Left colon (tissue), 2 donors: ENCODE results near the gene EXOSC5. TPM values are rescaled to one million over a fixed set of nuclear protein-coding genes. Genes with fewer than 3 reads are reported as not detected.
"Not testable (repeated sequence)": the region's sequence is repeated elsewhere in the genome, so short reads cannot be mapped to it uniquely, and the experiment has no call there.

Experiments used
- ATAC-seq: fragments of 200-7000 bp; cut with Tn5 transposase; one replicate; pipeline ENCODE4 v1.9.1; 2020; ENCODE audit warnings: mild to moderate bottlenecking, moderate library complexity
- DNase-seq, 2 donors: peaks; one replicate each; pipeline ENCODE4 v3.0.0-alpha.2; 2020
- intact Hi-C, 2 donors: fragments of 100-400 bp; cut with DNase I in 1 of 2; cut with micrococcal nuclease in 1 of 2; formaldehyde crosslinking; loops; one replicate each; pipeline versions ENCODE4 v1.11.2 to v1.14.0; 2022; cut with DNase I, micrococcal nuclease
- long read RNA-seq: library from polyadenylated mRNA; unstranded; transcript quantifications from one replicate; pipeline ENCODE4 v2.0.0, GENCODE V29; 2021
- total RNA-seq, 2 donors: library from RNA; stranded (reverse); fragmentation: NEBNext Ultra II Directional; extraction: Animal tissue kit (Norgen Biotek cat#: 25700); gene quantifications; one replicate each; pipeline ENCODE4 v1.2.1, GENCODE V29; 2021
- donor health status: DM: no; HTN: no; CAD: no.
- donor health status: DM: yes; HTN: yes; CAD: no.

EXOSC5 gene
- total RNA-seq = 10 to 100 TPM; 11.8 to 12.7 TPM
- long read RNA-seq, transcript EXOSC5-201 (6 exons, 1,118 nt) = major isoform, 9 of 10 reads
- long read RNA-seq, partial matches to known transcripts = 1 of 10 reads
- long read RNA-seq, other reads (novel, unspliced or antisense) = 0 of 10 reads

- peak; percentile 100 for DNase-seq
- intact Hi-C loops = no loop called here
- ATAC-seq = peak; percentile 99
Observed at GRCh38 chr19:41397086-41398049, at the start of gene EXOSC5, which contains the start of gene BCKDHA. Gene EXOSC5 (minus strand): TSS chr19:41397359. CDS start chr19:41397328, 31 bp downstream. Gene BCKDHA (plus strand): TSS chr19:41397818. CDS start chr19:41397828, 10 bp downstream.

- ATAC-seq (no peak), DNase-seq (no peak)
- intact Hi-C loops = no loop called here
Observed at GRCh38 chr19:41445575-41445974, 48.4 kb upstream of the EXOSC5 start.

DNA sequence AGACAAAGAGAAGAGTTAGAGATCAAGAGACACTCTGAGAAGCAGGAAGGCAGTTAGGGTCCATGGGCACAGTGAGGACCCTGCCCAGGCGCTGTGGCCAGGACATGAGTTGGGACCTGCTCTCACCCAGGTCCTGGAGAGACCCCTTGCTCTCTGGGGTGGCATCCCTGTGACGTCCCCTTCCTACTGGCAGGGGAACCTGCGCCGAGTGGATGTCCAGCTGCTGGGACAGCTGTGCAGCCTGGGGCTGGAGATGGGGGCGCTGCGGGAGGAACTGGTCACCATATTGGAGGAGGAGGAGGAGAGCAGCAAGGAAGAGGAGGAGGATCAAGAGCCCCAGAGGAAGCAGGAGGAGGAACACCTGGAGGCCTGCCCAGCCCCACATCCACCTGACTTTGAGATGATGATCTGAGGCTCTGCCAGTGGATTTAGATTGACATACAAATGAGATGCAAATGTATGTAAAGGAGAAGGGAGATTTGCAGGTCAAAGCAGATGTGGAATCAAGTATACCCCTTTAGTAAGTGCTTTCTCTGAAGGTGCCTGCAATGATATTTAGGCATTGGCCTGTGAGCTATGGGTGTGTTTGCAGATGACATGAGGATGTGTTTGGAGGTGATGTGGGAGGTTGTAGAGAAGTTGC lies 46.8 kb upstream of the EXOSC5 start:
- ATAC-seq = no peak
- intact Hi-C loops = no loop called here
- no peak for DNase-seq

DNA sequence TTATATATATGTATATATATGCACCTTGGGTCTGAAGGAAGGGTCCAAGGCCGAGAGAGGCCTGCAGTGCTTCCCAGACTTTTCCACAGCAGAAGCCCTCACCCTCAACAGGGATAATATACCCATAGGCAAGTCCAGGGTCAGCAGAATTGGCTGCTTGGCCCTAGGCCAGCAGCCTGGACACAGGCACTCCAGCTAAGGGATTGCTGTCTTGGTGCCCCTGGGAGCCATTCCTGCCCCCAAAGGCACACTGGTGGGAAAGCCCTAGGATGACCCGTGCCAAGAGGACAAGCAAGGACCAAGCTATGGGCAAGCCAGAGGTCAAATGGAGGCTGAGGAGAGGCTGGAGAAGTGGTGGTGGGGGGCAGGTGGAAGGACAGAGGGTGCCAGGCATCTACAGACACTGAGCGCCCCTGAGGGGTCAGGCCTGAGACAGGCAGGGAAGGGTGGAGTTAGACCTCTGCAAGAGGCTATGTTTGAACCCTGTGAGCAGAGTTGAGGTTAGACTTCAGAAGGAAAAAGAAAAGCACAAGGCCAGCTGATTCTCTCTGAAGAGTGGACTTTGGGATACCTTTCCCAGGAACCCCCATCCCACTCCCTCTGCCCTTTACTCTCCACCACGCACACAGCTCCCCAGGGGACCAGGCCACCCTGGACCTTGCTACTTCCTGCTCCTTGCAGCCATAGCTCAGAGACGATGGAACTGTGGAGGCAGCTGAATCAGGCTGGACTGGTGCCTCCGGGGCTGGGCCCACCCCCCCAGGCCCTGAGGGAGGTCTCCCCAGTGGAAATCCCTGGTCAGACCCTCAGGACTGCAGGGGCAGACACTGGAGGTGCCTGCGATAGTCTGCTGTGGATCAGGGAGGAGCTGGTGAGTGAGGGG lies 45.6 kb upstream of the EXOSC5 start, which contains the start of gene ERICH4:
Gene ERICH4, plus strand, starts transcription at position 684 of the 883 bp plus-strand sequence. Its CDS starts 14 bp downstream, at position 698.
- intact Hi-C loops = no loop called here
- no peak for ATAC-seq
- no peak for DNase-seq

GRCh38 chr19:41441321-41441945 lies 44.3 kb upstream of the EXOSC5 start:
- intact Hi-C loops = no loop called here
- ATAC-seq = no peak
- no peak for DNase-seq

DNA sequence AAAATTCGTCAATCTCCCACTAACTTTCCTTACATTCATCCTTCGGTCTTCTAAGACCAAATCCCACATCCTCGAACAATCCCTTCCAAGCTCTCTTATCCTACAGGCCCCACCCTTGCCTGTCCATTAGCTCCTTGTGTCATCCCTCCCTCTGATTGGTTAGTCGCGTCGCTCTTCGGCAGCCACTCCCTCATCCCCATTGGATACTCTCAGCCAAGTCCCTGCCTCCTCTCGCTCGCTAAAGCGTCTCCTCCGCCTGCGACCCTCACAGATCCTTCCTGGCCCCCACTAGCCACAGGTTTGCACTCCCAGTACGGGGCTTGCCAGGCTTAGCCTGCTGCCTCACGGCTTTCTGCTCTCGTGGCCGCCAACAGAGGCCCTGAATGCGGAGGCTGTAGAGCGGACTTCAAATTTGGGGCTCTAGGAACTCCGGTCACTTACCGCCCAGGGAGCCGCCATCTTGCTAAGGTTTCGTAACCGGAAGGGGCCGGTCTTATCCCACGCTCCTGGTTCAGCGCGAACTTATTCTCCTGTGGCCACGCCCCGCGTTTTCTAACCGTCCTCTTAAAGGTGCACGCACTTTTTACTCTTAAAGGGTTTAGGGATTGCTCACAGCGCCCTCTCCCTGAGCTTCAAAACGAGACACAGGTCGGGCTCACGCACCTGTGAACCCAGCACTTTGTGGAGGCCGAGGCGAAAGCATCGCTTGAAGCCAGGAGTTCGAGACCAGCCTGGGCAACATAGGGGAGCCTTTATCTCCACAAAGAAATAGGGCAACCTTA lies 42.5 kb upstream of the EXOSC5 start, which contains the start of gene DMAC2:
Gene DMAC2, minus strand, starts transcription at position 472 of the 782 bp plus-strand sequence. Its CDS starts 13 bp downstream, at position 459.
- DNase-seq = peak; percentile 98 to 99
- intact Hi-C loops = no loop called here
- peak; percentile 89 for ATAC-seq

- intact Hi-C loops = no loop called here
- ATAC-seq = no peak
- DNase-seq = no peak
Observed at GRCh38 chr19:41437944-41438574, 40.9 kb upstream of the EXOSC5 start.

- intact Hi-C loops = no loop called here
- ATAC-seq = no peak
Observed at GRCh38 chr19:41436674-41436951, 39.5 kb upstream of the EXOSC5 start.

DNA sequence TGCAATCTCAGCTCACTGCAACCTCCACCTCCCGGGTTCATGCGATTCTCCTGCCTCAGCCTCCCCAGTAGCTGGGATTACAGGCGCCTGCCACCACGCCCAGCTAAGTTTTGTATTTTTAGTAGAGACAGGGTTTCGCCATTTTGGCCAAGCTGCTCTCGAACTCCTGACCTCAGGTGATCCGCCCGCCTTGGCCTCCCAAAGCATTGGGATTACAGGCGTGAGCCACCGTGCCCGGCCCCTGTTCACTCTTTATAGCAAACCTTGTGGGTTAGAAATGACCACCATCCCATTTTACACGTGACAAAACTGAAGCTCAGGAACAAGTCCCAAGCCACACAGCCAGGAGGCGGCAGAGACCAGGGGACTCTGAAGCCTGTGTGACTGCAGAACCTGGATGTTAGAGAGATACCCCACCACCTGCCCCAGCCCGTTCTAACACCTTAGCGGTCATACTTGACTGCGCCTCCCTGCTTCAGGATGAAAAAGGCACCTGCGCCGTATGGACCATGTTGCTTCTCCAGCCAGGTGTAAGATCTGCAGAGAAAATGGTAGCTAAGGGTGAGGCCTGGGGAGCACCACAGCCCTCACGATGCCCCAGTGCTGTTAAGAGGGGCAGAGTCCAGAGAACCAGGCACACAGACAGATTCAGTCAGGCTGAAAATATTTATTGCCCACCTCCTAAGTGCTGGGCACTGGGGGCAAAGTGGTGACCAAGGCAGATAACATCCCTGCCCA lies 38.9 kb upstream of the EXOSC5 start:
- DNase-seq (no peak), ATAC-seq (peak; percentile 50)
- intact Hi-C loops = no loop called here

More at GRCh38 chr19:41436674-41436951, 39.5 kb upstream of the EXOSC5 start:
- DNase-seq = no peak

DNA sequence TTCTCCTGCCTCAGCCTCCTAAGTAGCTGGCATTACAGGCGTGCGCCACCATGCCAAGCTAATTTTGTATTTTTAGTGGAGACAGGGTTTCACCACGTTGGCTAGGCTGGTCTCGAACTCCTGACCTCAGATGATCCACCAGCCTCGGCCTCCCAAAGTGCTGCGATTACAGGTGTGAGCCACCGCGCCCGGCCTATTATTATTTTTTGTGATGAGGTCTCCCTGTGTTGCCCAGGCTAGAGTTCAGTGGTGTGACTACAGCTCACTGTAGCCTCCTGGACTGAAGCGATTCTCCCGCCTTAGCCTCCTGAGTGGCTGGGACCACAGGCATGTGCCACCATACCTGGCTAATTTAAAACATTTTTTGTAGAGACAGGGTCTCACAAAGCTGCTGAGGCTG lies 38.2 kb upstream of the EXOSC5 start:
- DNase-seq, ATAC-seq, intact Hi-C loops: not testable (repeated sequence)

DNA sequence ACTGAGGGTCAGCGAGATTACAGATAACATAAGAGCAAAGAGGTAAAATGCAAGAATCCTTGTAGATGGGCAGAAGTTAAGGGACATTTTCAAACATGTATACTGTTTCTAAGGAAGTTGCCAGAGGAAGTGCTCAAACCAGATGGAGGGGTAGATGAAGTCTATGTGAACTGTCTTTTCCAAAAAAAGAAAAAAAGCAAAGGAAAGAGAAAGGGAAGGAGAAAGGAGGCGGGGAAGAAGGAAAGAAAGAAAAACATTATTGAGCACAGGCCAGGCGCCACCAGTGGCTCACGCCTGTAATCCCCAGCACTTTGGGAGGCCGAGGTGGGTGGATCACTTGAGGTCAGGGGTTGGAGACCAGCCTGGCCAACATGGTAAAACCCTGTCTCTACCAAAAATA lies 37.3 kb upstream of the EXOSC5 start:
- intact Hi-C loops = no loop called here
- ATAC-seq = no peak
- DNase-seq = no peak

DNA sequence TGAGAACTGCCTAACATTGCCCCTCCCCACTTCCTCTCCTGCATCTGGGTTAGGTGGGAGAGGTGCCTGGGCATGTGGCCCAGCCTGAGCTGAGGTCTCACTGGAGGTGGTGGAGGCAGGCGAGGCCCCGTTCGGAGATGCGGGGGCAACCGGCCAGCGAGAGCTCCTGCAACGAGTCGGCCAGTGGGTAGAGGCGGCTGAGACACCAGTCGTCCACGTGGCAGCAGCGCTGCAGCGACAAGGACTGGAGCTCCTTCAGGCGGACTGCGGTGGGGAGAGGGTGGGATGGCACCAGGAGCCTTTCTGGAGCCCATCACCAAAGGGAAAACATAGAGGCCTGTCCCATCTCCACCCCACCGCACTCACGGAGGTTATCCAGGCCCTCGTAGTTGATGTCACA lies 36.0 kb upstream of the EXOSC5 start:
- ATAC-seq = no peak
- DNase-seq = no peak
- intact Hi-C loops = no loop called here

DNA sequence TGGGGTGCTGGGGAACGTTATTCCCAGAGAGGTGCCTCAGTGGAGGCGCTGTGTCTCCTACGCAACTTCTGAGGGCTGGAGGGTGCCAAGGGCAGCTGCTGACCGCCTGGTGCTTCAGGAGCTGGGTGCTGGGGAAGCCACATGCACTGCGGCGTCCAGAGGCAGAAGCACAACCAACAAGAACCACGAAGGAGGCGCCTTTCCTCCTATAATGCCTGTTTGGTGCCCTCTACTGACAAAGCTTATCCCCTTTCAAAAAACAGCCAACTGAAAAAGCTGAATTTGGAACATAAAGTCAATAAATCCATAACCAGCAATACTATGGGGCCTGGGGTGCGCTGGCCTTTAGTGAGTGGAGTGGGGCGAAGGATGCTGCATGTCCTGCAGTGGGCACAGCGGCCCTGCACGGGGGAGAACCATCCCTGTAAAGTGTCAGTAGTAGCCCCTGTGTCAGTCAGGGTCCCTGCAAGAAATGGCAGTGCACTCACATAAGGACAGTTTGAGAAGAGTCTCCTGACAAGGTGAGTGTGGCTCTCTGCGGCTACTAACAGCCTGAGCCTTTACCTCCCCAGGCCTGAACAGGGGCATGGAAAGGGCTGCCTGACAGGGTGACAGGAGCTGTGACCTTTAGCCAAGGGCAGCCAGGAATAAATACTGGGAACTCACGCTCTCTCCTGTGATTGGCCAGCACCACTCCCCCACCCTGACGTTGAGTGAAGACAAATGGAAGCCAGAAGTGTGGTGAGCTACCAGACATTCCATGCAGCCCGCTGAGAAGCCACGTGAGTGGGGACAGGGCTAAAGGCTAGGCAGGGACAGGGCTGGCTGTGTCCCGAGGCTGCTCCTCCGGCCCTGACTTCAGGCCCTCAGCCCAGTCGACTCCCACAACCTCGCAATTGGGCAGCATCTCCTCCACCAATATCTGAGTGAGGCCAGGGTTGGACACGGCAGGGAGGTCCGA lies 34.5 kb upstream of the EXOSC5 start:
- ATAC-seq (no peak), DNase-seq (peak in 1 of 2 donors; percentile 45)
- intact Hi-C loops = no loop called here

- ATAC-seq (no peak), DNase-seq (no peak)
- intact Hi-C loops = no loop called here
Observed at GRCh38 chr19:41430922-41431321, 33.8 kb upstream of the EXOSC5 start.

DNA sequence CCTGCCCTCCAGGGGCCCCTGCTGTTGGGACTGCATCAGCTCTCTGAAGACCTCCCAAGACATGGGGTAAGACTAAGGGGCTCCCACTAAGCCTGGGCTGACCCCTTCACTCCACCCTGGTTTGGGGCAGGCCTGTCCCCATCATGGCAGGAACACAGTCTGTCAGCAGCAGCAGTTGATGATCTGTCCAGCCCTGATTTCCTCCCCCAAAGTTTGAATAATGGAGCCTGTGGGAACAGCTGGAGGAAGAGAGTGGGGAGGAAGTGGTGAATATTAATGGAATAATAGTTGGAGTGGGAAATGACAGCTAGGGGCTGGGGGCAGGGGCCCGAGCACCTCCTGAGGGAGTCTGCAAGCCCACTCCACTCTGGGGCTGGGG lies 31.3 kb upstream of the EXOSC5 start:
- ATAC-seq (no peak), DNase-seq (no peak)
- intact Hi-C loops = no loop called here
